Smooth muscle cell (in vitro differentiated cells): ENCODE measurements around the gene TRABD2B. TPM values are rescaled to one million over a fixed set of nuclear protein-coding genes. Genes with fewer than 3 reads are reported as not detected.

Experiments
- DNase-seq: peaks from one replicate; lab custom pipeline; 2025; ENCODE audit not compliant: unreplicated experiment; lab: John Stamatoyannopoulos, UW
- H2AFZ ChIP-seq: fragments of 200-600 bp; sonication (generic); 2 replicates; pipeline ENCODE4 v1.6.0; 2016; ENCODE audit warnings: antibody characterized with exemption, low read depth, mild to moderate bottlenecking
- H3F3A ChIP-seq: fragments of 200-600 bp; sonication (generic); 2 replicates; pipeline ENCODE4 v1.6.0; 2017; ENCODE audit warnings: antibody characterized with exemption, low read depth
- H3K27ac ChIP-seq: fragments of 200-600 bp; sonication (generic); 2 replicates; pipeline ENCODE4 v1.5.1; 2016; ENCODE audit warnings: low read depth, mild to moderate bottlenecking
- H3K27me3 ChIP-seq: fragments of 200-600 bp; sonication (generic); 2 replicates; pipeline ENCODE4 v1.6.1; 2016; ENCODE audit warnings: low read depth, mild to moderate bottlenecking
- H3K36me3 ChIP-seq: fragments of 200-600 bp; sonication (generic); 2 replicates; pipeline ENCODE4 v1.5.1; 2016; ENCODE audit warnings: low read depth
- H3K4me1 ChIP-seq: fragments of 200-600 bp; sonication (generic); 2 replicates; pipeline ENCODE4 v1.5.1; 2016; ENCODE audit warnings: low read depth
- H3K4me2 ChIP-seq: fragments of 200-600 bp; sonication (generic); 2 replicates; pipeline ENCODE4 v1.6.0; 2016; ENCODE audit warnings: mild to moderate bottlenecking
- H3K4me3 ChIP-seq: fragments of 200-600 bp; sonication (generic); 2 replicates; pipeline ENCODE4 v1.5.1; 2016; ENCODE audit warnings: mild to moderate bottlenecking
- H3K79me2 ChIP-seq: fragments of 200-600 bp; sonication (generic); 2 replicates; pipeline ENCODE4 v1.6.0; 2016; ENCODE audit warnings: low read depth, mild to moderate bottlenecking
- H3K9ac ChIP-seq: fragments of 200-600 bp; sonication (generic); 2 replicates; pipeline ENCODE4 v1.6.0; 2016; ENCODE audit warnings: low read depth
- H3K9me3 ChIP-seq: fragments of 200-600 bp; sonication (generic); replicated peaks from 2 replicates; pipeline ENCODE4 v1.5.1; 2016; ENCODE audit warnings: low read depth
- H4K20me1 ChIP-seq: fragments of 200-600 bp; sonication (generic); 2 replicates; pipeline ENCODE4 v1.6.0; 2016; ENCODE audit warnings: low read depth
- CTCF ChIP-seq: fragments of 200-600 bp; sonication (generic); IDR thresholded peaks from 2 replicates; pipeline ENCODE4 v1.5.1; 2017; ENCODE audit warnings: borderline replicate concordance, mild to moderate bottlenecking, antibody characterized with exemption; ENCODE audit not compliant: insufficient read depth, poor library complexity, severe bottlenecking
- WGBS: methylation state at CpG from one replicate; pipeline ENCODE4 v1.1.7; 2016; ENCODE audit warnings: low lambda C conversion rate; 5-methylcytosine and 5-hydroxymethylcytosine counted together
- polyA plus RNA-seq: library from polyadenylated mRNA; unstranded; fragments of >200 nt; fragmentation: Nextera tagmentation; extraction: Ambion mirVana; gene quantifications from 2 replicates; pipeline ENCODE4 v1.2.1, GENCODE V29; 2016
- total RNA-seq: library from RNA; depleted of rRNA; stranded (reverse); fragments of >200 nt; gene quantifications from 2 replicates; pipeline ENCODE4 v1.2.3, GENCODE V29; 2014

The TRABD2B gene
- total and polyA plus RNA-seq, 2 experiments from 2014 or later = 0.94 to 4.9 TPM

GRCh38 chr1:47818682-47819573 lies 178.3 kb downstream of the TRABD2B start:
- Histone ChIP-seq H3K27ac (no peak overlapping the region), H3K4me3 (no peak overlapping the region), H3K27me3 (no peaks in the 10 kb centered on the region), H2AFZ (no peak overlapping the region), H3F3A (no peaks in the 10 kb centered on the region), H3K4me1 (no peaks in the 10 kb centered on the region), H3K79me2 (no peaks in the 10 kb centered on the region), H4K20me1 (peaks cover 51% of the 10 kb centered on the region), H3K9ac (no peak overlapping the region), H3K9me3 (no peaks in the 10 kb centered on the region), H3K36me3 (no peaks in the 10 kb centered on the region), H3K4me2 (no peak overlapping the region)
- WGBS = 88% methylated on average over 20 of the region's 20 CpGs
- DNase-seq = no peak
- TF ChIP-seq CTCF = no peak

- Histone ChIP-seq H3K27ac (no peak overlapping the region), H3K79me2 (no peaks in the 10 kb centered on the region), H3K4me2 (no peak overlapping the region), H3K9me3 (no peaks in the 10 kb centered on the region), H3K4me1 (no peaks in the 10 kb centered on the region), H3K4me3 (no peak overlapping the region), H2AFZ (no peak overlapping the region), H4K20me1 (peaks cover 49% of the 10 kb centered on the region), H3K27me3 (no peaks in the 10 kb centered on the region), H3F3A (no peaks in the 10 kb centered on the region), H3K36me3 (no peaks in the 10 kb centered on the region), H3K9ac (no peak overlapping the region)
- no peak for DNase-seq
- no peak for TF ChIP-seq CTCF
- 94% methylated on average over 15 of the region's 15 CpGs for WGBS
Measured at GRCh38 chr1:47817861-47818260, 179.3 kb downstream of the TRABD2B start.

- H4K20me1 ChIP-seq = peaks cover 50% of the 10 kb centered on the region
- no peak for DNase-seq
- no peaks in the 10 kb centered on the region for H3K4me1 ChIP-seq
- no peak overlapping the region for H3K4me2 ChIP-seq
- no peak overlapping the region for H3K4me3 ChIP-seq
- H3K9me3 ChIP-seq = no peaks in the 10 kb centered on the region
- H3K79me2 ChIP-seq = no peaks in the 10 kb centered on the region
- no peak overlapping the region for H2AFZ ChIP-seq
- H3K27me3 ChIP-seq = no peaks in the 10 kb centered on the region
- H3K36me3 ChIP-seq = no peaks in the 10 kb centered on the region
- no peak overlapping the region for H3K9ac ChIP-seq
- WGBS = 90% methylated on average over 5 of the region's 5 CpGs
- no peak overlapping the region for H3K27ac ChIP-seq
- no peaks in the 10 kb centered on the region for H3F3A ChIP-seq
- no peak for TF ChIP-seq CTCF
Measured at GRCh38 chr1:47816325-47817071, 180.7 kb downstream of the TRABD2B start.
